HEK293 (cell line): Measurements from ENCODE around the gene PFKM.

ENCODE experiments used
- GLIS1 ChIP-seq: fragments of 450-650 bp; formaldehyde crosslinking; IDR thresholded peaks from 2 replicates; pipeline ENCODE4 v1.5.1; 2016; ENCODE audit warnings: missing biosample characterization, missing genetic modification characterization
- PBX3 ChIP-seq: sonication (generic); formaldehyde crosslinking; IDR thresholded peaks from 2 replicates; pipeline ENCODE4 v1.8.1; 2022; ENCODE audit warnings: mild to moderate bottlenecking, moderate library complexity, missing genetic modification reagents
- YY1 ChIP-seq: fragments of 450-650 bp; formaldehyde crosslinking; IDR thresholded peaks from 2 replicates; pipeline ENCODE4 v1.5.1; 2018; ENCODE audit warnings: missing biosample characterization, missing genetic modification characterization
- ZBTB21 ChIP-seq: fragments of 450-650 bp; formaldehyde crosslinking; IDR thresholded peaks from 2 replicates; pipeline ENCODE4 v1.5.1; 2017; ENCODE audit warnings: missing biosample characterization, missing genetic modification characterization
- ZFHX2 ChIP-seq: fragments of 450-650 bp; formaldehyde crosslinking; conservative IDR thresholded peaks from 2 replicates; pipeline ENCODE4 v1.5.1; 2016; ENCODE audit warnings: missing biosample characterization, missing genetic modification characterization
- ZIC2 ChIP-seq: fragments of 450-650 bp; formaldehyde crosslinking; IDR thresholded peaks from 2 replicates; pipeline ENCODE4 v1.5.1; 2016; ENCODE audit warnings: missing biosample characterization, missing genetic modification characterization
- ZNF121 ChIP-seq: fragments of 450-650 bp; formaldehyde crosslinking; IDR thresholded peaks from 2 replicates; pipeline ENCODE4 v1.5.1; 2016; ENCODE audit warnings: missing biosample characterization, missing genetic modification characterization
- ZNF19 ChIP-seq: fragments of 450-650 bp; formaldehyde crosslinking; IDR thresholded peaks from 2 replicates; pipeline ENCODE4; 2016; ENCODE audit warnings: missing biosample characterization, missing genetic modification characterization, low read depth
- ZNF302 ChIP-seq: fragments of 450-650 bp; formaldehyde crosslinking; IDR thresholded peaks from 2 replicates; pipeline ENCODE4 v1.5.1; 2016; ENCODE audit warnings: missing biosample characterization, missing genetic modification characterization, low read depth
- ZNF48 ChIP-seq: fragments of 450-650 bp; formaldehyde crosslinking; IDR thresholded peaks from 2 replicates; pipeline ENCODE4 v1.5.1; 2016; ENCODE audit warnings: missing biosample characterization, missing genetic modification characterization
- ZNF518A ChIP-seq: fragments of 450-650 bp; formaldehyde crosslinking; conservative IDR thresholded peaks from 2 replicates; pipeline ENCODE4 v1.5.1; 2016; ENCODE audit warnings: low read depth, missing biosample characterization, missing genetic modification characterization
- ZNF561 ChIP-seq: fragments of 450-650 bp; IDR thresholded peaks from 2 replicates; pipeline ENCODE4 v1.5.1; 2018; ENCODE audit warnings: missing biosample characterization, missing genetic modification characterization, borderline replicate concordance
- ZNF596 ChIP-seq: fragments of 450-650 bp; IDR thresholded peaks from 2 replicates; pipeline ENCODE4 v1.5.0; 2018; ENCODE audit warnings: missing biosample characterization, mild to moderate bottlenecking, missing genetic modification characterization, moderate library complexity
- ZNF610 ChIP-seq: fragments of 450-650 bp; formaldehyde crosslinking; IDR thresholded peaks from 2 replicates; pipeline ENCODE4 v1.5.1; 2016; ENCODE audit warnings: missing biosample characterization, missing genetic modification characterization, borderline replicate concordance
- ZNF629 ChIP-seq: fragments of 450-650 bp; formaldehyde crosslinking; IDR thresholded peaks from 2 replicates; pipeline ENCODE4 v1.5.1; 2017; ENCODE audit warnings: missing biosample characterization, missing genetic modification characterization
- ZNF704 ChIP-seq: fragments of 450-650 bp; formaldehyde crosslinking; IDR thresholded peaks from 2 replicates; pipeline ENCODE4 v1.5.1; 2016; ENCODE audit warnings: missing biosample characterization, missing genetic modification characterization
- ZNF707 ChIP-seq: fragments of 450-650 bp; formaldehyde crosslinking; IDR thresholded peaks from 2 replicates; pipeline ENCODE4 v1.5.1; 2016; ENCODE audit warnings: missing biosample characterization, missing genetic modification characterization
- ZNF76 ChIP-seq: fragments of 450-650 bp; formaldehyde crosslinking; IDR thresholded peaks from 2 replicates; pipeline ENCODE4; 2016; ENCODE audit warnings: low read depth, missing biosample characterization, missing genetic modification characterization, borderline replicate concordance
- ZNF837 ChIP-seq: fragments of 450-650 bp; formaldehyde crosslinking; IDR thresholded peaks from 2 replicates; pipeline ENCODE4 v1.5.1; 2016; ENCODE audit warnings: missing biosample characterization, missing genetic modification characterization
- TF ChIP-seq, protein P1 (sequence below): fragments of 450-650 bp; formaldehyde crosslinking; IDR thresholded peaks from 2 replicates; pipeline ENCODE4 v1.5.1; 2016; ENCODE audit warnings: missing biosample characterization, missing genetic modification characterization, borderline replicate concordance
- TF ChIP-seq, protein P2 (sequence below): fragments of 450-650 bp; formaldehyde crosslinking; IDR thresholded peaks from 2 replicates; pipeline ENCODE4 v1.5.1; 2017; ENCODE audit warnings: missing biosample characterization, missing genetic modification characterization
- TF ChIP-seq, protein P3 (sequence below): fragments of 450-650 bp; formaldehyde crosslinking; IDR thresholded peaks from 2 replicates; pipeline ENCODE4 v1.5.1; 2017; ENCODE audit warnings: missing biosample characterization, missing genetic modification characterization
- TF ChIP-seq, protein P4 (sequence below): fragments of 450-650 bp; formaldehyde crosslinking; IDR thresholded peaks from 2 replicates; pipeline ENCODE4 v1.5.1; 2016; ENCODE audit warnings: missing biosample characterization, missing genetic modification characterization

Gene PFKM

GRCh38 chr12:48105867-48106680, 13.1 kb upstream of the PFKM start, which contains the start of gene SENP1 (continued):
- TF ChIP-seq, protein P1, sequence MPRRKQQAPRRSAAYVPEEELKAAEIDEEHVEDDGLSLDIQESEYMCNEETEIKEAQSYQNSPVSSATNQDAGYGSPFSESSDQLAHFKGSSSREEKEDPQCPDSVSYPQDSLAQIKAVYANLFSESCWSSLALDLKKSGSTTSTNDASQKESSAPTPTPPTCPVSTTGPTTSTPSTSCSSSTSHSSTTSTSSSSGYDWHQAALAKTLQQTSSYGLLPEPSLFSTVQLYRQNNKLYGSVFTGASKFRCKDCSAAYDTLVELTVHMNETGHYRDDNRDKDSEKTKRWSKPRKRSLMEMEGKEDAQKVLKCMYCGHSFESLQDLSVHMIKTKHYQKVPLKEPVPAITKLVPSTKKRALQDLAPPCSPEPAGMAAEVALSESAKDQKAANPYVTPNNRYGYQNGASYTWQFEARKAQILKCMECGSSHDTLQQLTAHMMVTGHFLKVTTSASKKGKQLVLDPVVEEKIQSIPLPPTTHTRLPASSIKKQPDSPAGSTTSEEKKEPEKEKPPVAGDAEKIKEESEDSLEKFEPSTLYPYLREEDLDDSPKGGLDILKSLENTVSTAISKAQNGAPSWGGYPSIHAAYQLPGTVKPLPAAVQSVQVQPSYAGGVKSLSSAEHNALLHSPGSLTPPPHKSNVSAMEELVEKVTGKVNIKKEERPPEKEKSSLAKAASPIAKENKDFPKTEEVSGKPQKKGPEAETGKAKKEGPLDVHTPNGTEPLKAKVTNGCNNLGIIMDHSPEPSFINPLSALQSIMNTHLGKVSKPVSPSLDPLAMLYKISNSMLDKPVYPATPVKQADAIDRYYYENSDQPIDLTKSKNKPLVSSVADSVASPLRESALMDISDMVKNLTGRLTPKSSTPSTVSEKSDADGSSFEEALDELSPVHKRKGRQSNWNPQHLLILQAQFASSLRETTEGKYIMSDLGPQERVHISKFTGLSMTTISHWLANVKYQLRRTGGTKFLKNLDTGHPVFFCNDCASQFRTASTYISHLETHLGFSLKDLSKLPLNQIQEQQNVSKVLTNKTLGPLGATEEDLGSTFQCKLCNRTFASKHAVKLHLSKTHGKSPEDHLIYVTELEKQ: 0 out of 2 replicates have a peak, but pooled peaks have one; percentile 22
- TF ChIP-seq, protein P2, sequence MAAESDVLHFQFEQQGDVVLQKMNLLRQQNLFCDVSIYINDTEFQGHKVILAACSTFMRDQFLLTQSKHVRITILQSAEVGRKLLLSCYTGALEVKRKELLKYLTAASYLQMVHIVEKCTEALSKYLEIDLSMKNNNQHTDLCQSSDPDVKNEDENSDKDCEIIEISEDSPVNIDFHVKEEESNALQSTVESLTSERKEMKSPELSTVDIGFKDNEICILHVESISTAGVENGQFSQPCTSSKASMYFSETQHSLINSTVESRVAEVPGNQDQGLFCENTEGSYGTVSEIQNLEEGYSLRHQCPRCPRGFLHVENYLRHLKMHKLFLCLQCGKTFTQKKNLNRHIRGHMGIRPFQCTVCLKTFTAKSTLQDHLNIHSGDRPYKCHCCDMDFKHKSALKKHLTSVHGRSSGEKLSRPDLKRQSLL: peak; percentile 34
- peak; percentile 79; the same call in 1 of the 2 replicates for TF ChIP-seq ZNF837 (tag by site-specific recombination)
- peak; percentile 34; the same call in 1 of the 2 replicates for TF ChIP-seq ZNF121 (tag by site-specific recombination)
- peak; percentile 80; the same call in 1 of the 2 replicates for TF ChIP-seq ZNF704 (tag by site-specific recombination)
- TF ChIP-seq PBX3 (CRISPR knock-in tag): 0 out of 2 replicates have a peak, but pooled peaks have one; percentile 18
- TF ChIP-seq, protein P3, sequence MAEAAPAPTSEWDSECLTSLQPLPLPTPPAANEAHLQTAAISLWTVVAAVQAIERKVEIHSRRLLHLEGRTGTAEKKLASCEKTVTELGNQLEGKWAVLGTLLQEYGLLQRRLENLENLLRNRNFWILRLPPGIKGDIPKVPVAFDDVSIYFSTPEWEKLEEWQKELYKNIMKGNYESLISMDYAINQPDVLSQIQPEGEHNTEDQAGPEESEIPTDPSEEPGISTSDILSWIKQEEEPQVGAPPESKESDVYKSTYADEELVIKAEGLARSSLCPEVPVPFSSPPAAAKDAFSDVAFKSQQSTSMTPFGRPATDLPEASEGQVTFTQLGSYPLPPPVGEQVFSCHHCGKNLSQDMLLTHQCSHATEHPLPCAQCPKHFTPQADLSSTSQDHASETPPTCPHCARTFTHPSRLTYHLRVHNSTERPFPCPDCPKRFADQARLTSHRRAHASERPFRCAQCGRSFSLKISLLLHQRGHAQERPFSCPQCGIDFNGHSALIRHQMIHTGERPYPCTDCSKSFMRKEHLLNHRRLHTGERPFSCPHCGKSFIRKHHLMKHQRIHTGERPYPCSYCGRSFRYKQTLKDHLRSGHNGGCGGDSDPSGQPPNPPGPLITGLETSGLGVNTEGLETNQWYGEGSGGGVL (tag by site-specific recombination): peak; percentile 65
- no peak for TF ChIP-seq ZNF302
- TF ChIP-seq ZNF610 (tag by site-specific recombination): peak; percentile 77
- TF ChIP-seq ZBTB21: peak; percentile 49; the same call in 1 of the 2 replicates
- peak; percentile 83 for TF ChIP-seq ZNF629
- no peak for TF ChIP-seq ZIC2 (tag by site-specific recombination)
- no peak for TF ChIP-seq ZNF48
- TF ChIP-seq, protein P4, sequence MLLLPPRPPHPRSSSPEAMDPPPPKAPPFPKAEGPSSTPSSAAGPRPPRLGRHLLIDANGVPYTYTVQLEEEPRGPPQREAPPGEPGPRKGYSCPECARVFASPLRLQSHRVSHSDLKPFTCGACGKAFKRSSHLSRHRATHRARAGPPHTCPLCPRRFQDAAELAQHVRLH (tag by site-specific recombination): peak; percentile 100
- TF ChIP-seq ZFHX2: peak; percentile 27; the same call in 1 of the 2 replicates
- 0 out of 2 replicates have a peak, but pooled peaks have one; percentile 45 for TF ChIP-seq GLIS1
- TF ChIP-seq ZNF596: peak; percentile 52; the same call in 1 of the 2 replicates
- peak; percentile 94 for TF ChIP-seq ZNF561 (tag by site-specific recombination)
- TF ChIP-seq YY1 (tag by site-specific recombination): peak; percentile 77
- TF ChIP-seq ZNF19 (tag by site-specific recombination): no peak
- TF ChIP-seq ZNF518A: peak; percentile 98
- TF ChIP-seq ZNF707 (tag by site-specific recombination): no peak
- peak; percentile 70; the same call in 1 of the 2 replicates for TF ChIP-seq ZNF76
